ENCODE results near the gene INTS4. TPM values are rescaled to one million over a fixed set of nuclear protein-coding genes. Genes with fewer than 3 reads are reported as not detected.
"Not testable (repeated sequence)": the region's sequence is repeated elsewhere in the genome, so short reads cannot be mapped to it uniquely, and the experiment has no call there.

INTS4 gene
- total and polyA plus RNA-seq, 2 of the 8 experiments (the other 6 are each of a cell fraction or from before 2014, with no cell fraction given), result 27.0 to 31.3 TPM

- DNase-seq (ENCODE audit: low read depth in 1 of 2, low spot score in 2 of 2); H3K23me2 ChIP-seq (ENCODE audit: low read depth, low read length); H2BK15ac ChIP-seq (ENCODE audit: low read length); H2AK5ac ChIP-seq (ENCODE audit: low read depth, low read length); H2BK5ac ChIP-seq (ENCODE audit: low read depth, low read length); H3K9me3 ChIP-seq (ENCODE audit: insufficient read depth in 2 of 2, low read depth in 1 of 2, low read length in 1 of 2); H3K27ac ChIP-seq (ENCODE audit: low read depth, low read length); H3K36me3 ChIP-seq (ENCODE audit: control insufficient read depth in 2 of 4, insufficient read depth in 4 of 4, low read length in 3 of 4); H2AFZ ChIP-seq (ENCODE audit: low read length); H3K14ac ChIP-seq (ENCODE audit: insufficient read length); H4K20me1 ChIP-seq (replicated peaks in 1 of 2; ENCODE audit: control insufficient read depth in 1 of 2, insufficient read depth in 2 of 2, low read length in 2 of 2); H3K18ac ChIP-seq (ENCODE audit: extremely low read depth, low read length); H3K79me1 ChIP-seq (ENCODE audit: low read depth, low read length); H3K4me1 ChIP-seq (replicated peaks in 1 of 4; ENCODE audit: control insufficient read depth in 3 of 4, insufficient read depth in 4 of 4, low read length in 3 of 4); H3K27me3 ChIP-seq (replicated peaks in 1 of 4; ENCODE audit: control insufficient read depth in 3 of 4, extremely low read depth in 1 of 4, insufficient read depth in 3 of 4, low read length in 3 of 4); CTCF ChIA-PET (ENCODE audit: partially characterized antibody); H4K5ac ChIP-seq (ENCODE audit: insufficient read length, low read depth, low read length); H2BK20ac ChIP-seq (ENCODE audit: low read length); H3K79me2 ChIP-seq (ENCODE audit: control insufficient read depth in 1 of 2, insufficient read depth in 2 of 2, low read length in 2 of 2); H2BK120ac ChIP-seq (replicated peaks; ENCODE audit: low read depth, low read length); FAIRE-seq; H2BK12ac ChIP-seq (ENCODE audit: low read depth, low read length); H3K56ac ChIP-seq (replicated peaks; ENCODE audit: insufficient read length, low read depth, low read length); H3K9ac ChIP-seq (replicated peaks in 1 of 4; ENCODE audit: extremely low read depth in 1 of 4, low read depth in 3 of 4, low read length in 3 of 4); POLR2A ChIA-PET (ENCODE audit: partially characterized antibody); H3K4me2 ChIP-seq (ENCODE audit: insufficient read depth in 1 of 2, low read depth in 2 of 2, low read length in 2 of 2); H3K4ac ChIP-seq (replicated peaks; ENCODE audit: insufficient read length, low read depth, low read length); H4K8ac ChIP-seq (ENCODE audit: extremely low read depth, insufficient read depth, low read length); H3K23ac ChIP-seq (ENCODE audit: insufficient read length); H3K4me3 ChIP-seq (ENCODE audit: extremely low read depth in 1 of 4, insufficient read depth in 2 of 4, low read depth in 3 of 4, low read length in 4 of 4); H4K91ac ChIP-seq (replicated peaks; ENCODE audit: insufficient read length, low read length): not testable (repeated sequence)
- 92% methylated on average over 10 of the region's 10 CpGs; no CpG with 5 or more reads in 1 of the 2 experiments for WGBS, 2 experiments (ENCODE audit: extremely low coverage in 1 of 2, insufficient coverage in 1 of 2, insufficient read length in 1 of 2, insufficient replicate concordance in 2 of 2, low coverage in 1 of 2, low lambda C conversion rate in 2 of 2, missing lambda C conversion rate in 1 of 2)
These were observed 133.0 kb downstream of the INTS4 start for GRCh38 chr11:77861444-77861843.

- H3K23ac ChIP-seq (ENCODE audit: insufficient read length); H4K91ac ChIP-seq (replicated peaks; ENCODE audit: insufficient read length, low read length); H2AFZ ChIP-seq (ENCODE audit: low read length); H3K56ac ChIP-seq (replicated peaks; ENCODE audit: insufficient read length, low read depth, low read length); H3K79me1 ChIP-seq (ENCODE audit: low read depth, low read length); H3K9ac ChIP-seq (replicated peaks in 1 of 4; ENCODE audit: extremely low read depth in 1 of 4, low read depth in 3 of 4, low read length in 3 of 4); H3K79me2 ChIP-seq (ENCODE audit: control insufficient read depth in 1 of 2, insufficient read depth in 2 of 2, low read length in 2 of 2); H2BK120ac ChIP-seq (replicated peaks; ENCODE audit: low read depth, low read length); H3K4me2 ChIP-seq (ENCODE audit: insufficient read depth in 1 of 2, low read depth in 2 of 2, low read length in 2 of 2); POLR2A ChIA-PET (ENCODE audit: partially characterized antibody); DNase-seq (ENCODE audit: low read depth in 1 of 2, low spot score in 2 of 2); H2BK5ac ChIP-seq (ENCODE audit: low read depth, low read length); H3K23me2 ChIP-seq (ENCODE audit: low read depth, low read length); H3K4me3 ChIP-seq (ENCODE audit: extremely low read depth in 1 of 4, insufficient read depth in 2 of 4, low read depth in 3 of 4, low read length in 4 of 4); H3K18ac ChIP-seq (ENCODE audit: extremely low read depth, low read length); H4K5ac ChIP-seq (ENCODE audit: insufficient read length, low read depth, low read length); H2BK15ac ChIP-seq (ENCODE audit: low read length); H2AK5ac ChIP-seq (ENCODE audit: low read depth, low read length); H4K8ac ChIP-seq (ENCODE audit: extremely low read depth, insufficient read depth, low read length); H3K4me1 ChIP-seq (replicated peaks in 1 of 4; ENCODE audit: control insufficient read depth in 3 of 4, insufficient read depth in 4 of 4, low read length in 3 of 4); FAIRE-seq; H2BK12ac ChIP-seq (ENCODE audit: low read depth, low read length); H4K20me1 ChIP-seq (replicated peaks in 1 of 2; ENCODE audit: control insufficient read depth in 1 of 2, insufficient read depth in 2 of 2, low read length in 2 of 2); H3K27ac ChIP-seq (ENCODE audit: low read depth, low read length); H3K27me3 ChIP-seq (replicated peaks in 1 of 4; ENCODE audit: control insufficient read depth in 3 of 4, extremely low read depth in 1 of 4, insufficient read depth in 3 of 4, low read length in 3 of 4); H3K4ac ChIP-seq (replicated peaks; ENCODE audit: insufficient read length, low read depth, low read length); H2BK20ac ChIP-seq (ENCODE audit: low read length); H3K14ac ChIP-seq (ENCODE audit: insufficient read length): not testable (repeated sequence)
- CTCF ChIA-PET (ENCODE audit: partially characterized antibody), result interaction anchor here (0.6 kb wide), 1 partner anchor 380 kb away, joined by 3 read pairs; no protein-coding TSS in a partner anchor
- WGBS, 2 experiments (ENCODE audit: extremely low coverage in 1 of 2, insufficient coverage in 1 of 2, insufficient read length in 1 of 2, insufficient replicate concordance in 2 of 2, low coverage in 1 of 2, low lambda C conversion rate in 2 of 2, missing lambda C conversion rate in 1 of 2), result 87% methylated on average over 10 of the region's 10 CpGs; no CpG with 5 or more reads in 1 of the 2 experiments
- H3K36me3 ChIP-seq (ENCODE audit: control insufficient read depth in 2 of 4, insufficient read depth in 4 of 4, low read length in 3 of 4), result peaks cover 0 to 27% (median 4%) of the 10 kb centered on the region in 4 experiments; a peak in 5 of 8 replicates
- peaks cover 26 to 30% of the 10 kb centered on the region in 2 experiments for H3K9me3 ChIP-seq (ENCODE audit: insufficient read depth in 2 of 2, low read depth in 1 of 2, low read length in 1 of 2)
These were observed 136.5 kb downstream of the INTS4 start for GRCh38 chr11:77857906-77858457.
